22Rv1 (cell line): ENCODE data around the gene SORBS1.

Experiments
- H3K27ac ChIP-seq: fragments of 450-650 bp; 2 replicates; pipeline ENCODE4 v1.5.1; 2017
- ZFX ChIP-seq: fragments of 450-650 bp; IDR thresholded peaks from 2 replicates; pipeline ENCODE4 v1.6.1; 2017; ENCODE audit warnings: antibody characterized with exemption, borderline replicate concordance
- TF ChIP-seq, protein P1 (sequence below): fragments of 450-650 bp; IDR thresholded peaks from 2 replicates; pipeline ENCODE4 v1.5.1; 2017; ENCODE audit warnings: mild to moderate bottlenecking

Gene SORBS1

DNA sequence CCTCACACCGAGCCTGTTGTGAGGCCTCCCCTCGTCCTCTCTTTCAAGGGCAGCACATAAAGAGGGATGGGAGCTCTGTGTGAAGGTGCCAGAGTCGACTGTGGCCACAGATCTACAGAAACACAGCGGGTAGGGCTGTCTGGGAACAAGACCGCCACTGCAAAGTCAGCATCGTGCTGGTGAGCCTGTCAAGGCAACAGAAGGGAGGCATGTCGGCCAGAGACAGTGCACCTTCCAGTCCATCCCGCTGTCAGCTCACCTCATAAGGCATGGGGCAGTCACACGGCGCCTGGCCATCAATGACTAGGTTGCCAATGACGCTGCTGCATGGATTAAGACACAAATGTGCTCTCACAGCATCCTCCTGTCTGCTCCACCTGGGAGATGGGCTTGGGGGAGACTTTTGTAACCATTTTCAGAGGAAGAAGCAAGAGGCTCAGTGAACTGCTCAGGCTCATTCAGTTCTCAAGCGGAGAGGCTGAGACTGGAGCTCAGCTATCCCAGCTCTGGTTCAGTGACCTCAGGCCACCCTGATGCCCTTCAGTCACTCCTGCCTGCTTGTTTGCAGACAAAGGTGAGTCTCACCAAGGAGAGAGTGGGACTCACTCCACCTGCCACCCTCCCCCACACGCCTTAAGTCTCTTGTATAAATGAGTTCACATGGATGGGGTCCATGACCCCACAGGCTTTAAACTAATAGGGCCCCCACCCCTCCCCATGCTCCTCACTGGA lies 125.5 kb downstream of the SORBS1 start:
- H3K27ac ChIP-seq: no peak overlapping the region
- TF ChIP-seq, protein P1, sequence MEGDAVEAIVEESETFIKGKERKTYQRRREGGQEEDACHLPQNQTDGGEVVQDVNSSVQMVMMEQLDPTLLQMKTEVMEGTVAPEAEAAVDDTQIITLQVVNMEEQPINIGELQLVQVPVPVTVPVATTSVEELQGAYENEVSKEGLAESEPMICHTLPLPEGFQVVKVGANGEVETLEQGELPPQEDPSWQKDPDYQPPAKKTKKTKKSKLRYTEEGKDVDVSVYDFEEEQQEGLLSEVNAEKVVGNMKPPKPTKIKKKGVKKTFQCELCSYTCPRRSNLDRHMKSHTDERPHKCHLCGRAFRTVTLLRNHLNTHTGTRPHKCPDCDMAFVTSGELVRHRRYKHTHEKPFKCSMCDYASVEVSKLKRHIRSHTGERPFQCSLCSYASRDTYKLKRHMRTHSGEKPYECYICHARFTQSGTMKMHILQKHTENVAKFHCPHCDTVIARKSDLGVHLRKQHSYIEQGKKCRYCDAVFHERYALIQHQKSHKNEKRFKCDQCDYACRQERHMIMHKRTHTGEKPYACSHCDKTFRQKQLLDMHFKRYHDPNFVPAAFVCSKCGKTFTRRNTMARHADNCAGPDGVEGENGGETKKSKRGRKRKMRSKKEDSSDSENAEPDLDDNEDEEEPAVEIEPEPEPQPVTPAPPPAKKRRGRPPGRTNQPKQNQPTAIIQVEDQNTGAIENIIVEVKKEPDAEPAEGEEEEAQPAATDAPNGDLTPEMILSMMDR: no peak
- TF ChIP-seq ZFX: no peak

DNA sequence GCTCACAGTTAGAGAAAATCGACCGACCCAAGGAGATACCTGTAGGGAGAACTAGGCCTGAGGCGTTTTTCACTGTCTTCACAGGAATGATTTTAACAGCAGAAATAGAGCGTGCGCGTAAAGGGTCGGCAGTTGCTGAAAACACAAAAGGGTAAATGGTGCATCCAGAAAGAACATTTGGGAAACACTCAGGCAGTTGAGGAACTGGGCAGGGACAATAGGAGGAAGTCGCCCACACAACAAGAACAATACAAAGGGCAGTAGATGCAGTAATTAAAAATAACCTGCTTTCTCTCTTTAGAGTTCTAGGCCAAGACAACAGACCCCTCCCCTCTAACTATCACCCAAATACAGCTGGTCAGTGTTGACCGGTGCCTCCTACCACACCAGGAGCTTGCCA lies 126.6 kb downstream of the SORBS1 start:
- TF ChIP-seq, protein P1: no peak
- TF ChIP-seq ZFX: no peak

DNA sequence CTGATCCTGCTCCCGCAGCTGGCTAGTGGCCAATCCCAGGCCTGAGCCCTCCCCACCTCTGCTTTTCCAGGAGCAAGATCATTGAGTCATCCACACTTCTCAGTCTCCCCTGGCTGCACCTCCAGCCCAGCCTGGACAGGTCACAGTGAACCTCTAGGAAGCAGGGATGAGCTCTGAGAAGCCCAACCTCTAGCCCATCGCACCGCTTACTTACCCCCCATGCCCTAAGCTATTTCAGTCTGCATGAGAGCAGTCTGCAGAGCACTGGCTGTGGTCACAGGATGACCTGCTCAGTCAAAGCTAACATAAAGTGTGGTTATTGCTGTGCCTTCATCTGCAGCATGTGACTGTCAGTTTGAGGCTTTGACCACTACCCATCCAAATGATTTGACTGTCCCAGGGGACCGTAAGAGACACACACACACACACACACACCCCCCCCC lies 129.2 kb downstream of the SORBS1 start:
- TF ChIP-seq, protein P1: no peak
- TF ChIP-seq ZFX: no peak
- no peak overlapping the region for H3K27ac ChIP-seq

More for the DNA sequence above, 126.6 kb downstream of the SORBS1 start:
- no peak overlapping the region for H3K27ac ChIP-seq

DNA sequence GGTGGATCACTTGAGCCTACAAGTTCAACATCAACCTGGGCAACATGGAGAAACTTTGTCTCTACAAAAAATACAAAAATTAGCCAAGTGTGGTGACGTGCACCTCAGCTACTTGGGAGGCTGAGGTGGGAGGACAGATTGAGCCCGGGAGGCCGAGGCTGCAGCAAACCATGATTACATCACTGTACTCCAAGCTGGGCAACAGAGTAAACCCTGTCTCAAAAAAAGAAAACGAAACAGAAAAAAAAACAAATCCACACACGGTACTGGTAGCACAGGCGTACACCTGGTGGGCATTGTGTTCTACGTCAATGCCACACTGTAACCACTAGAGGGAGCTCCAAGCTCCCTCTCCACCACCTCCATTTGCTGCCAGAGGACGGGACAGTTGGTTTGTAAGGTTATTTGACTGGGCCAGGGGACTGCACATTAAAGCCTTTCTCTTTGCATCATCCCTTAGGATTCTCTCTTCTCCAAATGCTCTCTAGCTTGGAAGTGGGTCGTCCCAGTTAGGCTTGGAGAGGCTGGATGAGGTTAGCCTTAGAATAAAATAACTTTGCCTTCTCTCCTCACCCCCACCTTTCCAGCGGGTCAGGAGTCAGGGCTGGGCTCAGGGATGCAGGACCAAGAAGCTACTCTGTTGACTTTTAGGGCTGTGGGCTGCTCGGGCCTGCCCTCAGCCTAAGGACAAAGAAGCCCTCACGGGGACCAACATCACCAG lies 130.8 kb downstream of the SORBS1 start:
- TF ChIP-seq, protein P1: peak; percentile 95
- TF ChIP-seq ZFX: no peak
- no peak overlapping the region for H3K27ac ChIP-seq

DNA sequence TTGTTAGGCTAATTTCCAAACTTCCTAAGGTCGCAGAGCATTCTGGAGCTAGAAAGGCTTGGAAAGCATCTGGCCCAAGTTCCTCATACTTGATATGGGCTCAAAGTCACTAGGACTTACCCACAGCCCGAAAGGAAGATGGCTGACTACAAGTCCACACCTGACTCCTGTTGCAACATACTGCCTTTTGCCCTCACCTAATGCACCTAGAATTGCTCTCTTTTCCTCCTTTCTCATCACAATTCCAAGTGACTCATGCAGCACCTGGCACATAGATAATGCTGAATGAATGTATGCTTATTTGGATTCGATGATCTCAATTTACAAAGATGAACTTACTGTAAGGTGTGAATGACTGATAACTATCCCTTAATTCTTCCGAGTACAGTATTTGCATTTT lies 131.5 kb downstream of the SORBS1 start:
- TF ChIP-seq, protein P1: no peak
- no peak for TF ChIP-seq ZFX
- no peak overlapping the region for H3K27ac ChIP-seq

DNA sequence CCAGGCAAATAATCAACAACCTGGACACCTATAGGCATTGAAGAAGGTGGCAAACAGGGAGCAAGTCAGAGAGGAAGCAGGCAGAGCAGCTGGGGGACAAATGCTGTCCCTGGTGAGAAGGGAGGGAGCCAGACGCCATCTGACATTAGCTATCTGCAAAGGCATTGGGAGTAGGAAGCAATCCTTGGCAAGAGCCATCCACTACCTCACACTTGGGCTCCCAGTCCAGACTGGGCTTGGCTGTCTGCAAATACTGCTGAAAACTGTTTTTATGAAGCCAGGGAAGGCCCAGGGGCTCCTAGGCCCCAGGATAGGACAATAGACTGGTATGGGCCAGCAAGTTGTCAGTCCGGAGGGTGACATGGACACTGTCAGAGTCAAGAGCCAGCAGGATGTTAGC lies 132.5 kb downstream of the SORBS1 start:
- H3K27ac ChIP-seq: no peak overlapping the region
- no peak for TF ChIP-seq ZFX
- TF ChIP-seq, protein P1: no peak

DNA sequence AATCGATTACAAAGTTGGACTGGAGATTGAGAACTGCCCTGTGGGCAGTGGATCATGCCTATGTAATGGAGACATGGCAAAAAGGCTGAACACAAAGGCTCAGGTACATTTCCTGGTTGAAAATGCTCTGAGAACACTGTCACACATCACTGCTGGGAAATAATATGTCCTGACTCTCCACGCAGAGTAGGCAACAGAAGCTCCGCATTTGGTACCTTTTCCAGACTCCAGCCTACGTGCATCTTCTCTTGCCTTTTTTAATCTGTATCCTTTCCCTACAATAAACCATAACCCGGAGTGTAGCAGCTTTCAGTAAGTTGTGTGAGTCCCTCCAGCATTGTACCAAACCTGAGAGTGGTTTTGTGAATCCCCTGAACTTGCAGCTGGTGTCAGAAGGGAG lies 134.7 kb downstream of the SORBS1 start:
- H3K27ac ChIP-seq: no peak overlapping the region
- TF ChIP-seq, protein P1: no peak
- no peak for TF ChIP-seq ZFX
